Heart left ventricle (tissue), 13 donors: Measurements from ENCODE around the gene MRPL45.
"Not testable (repeated sequence)": the region's sequence is repeated elsewhere in the genome, so short reads cannot be mapped to it uniquely, and the experiment has no call there.

Source experiments
- CTCF ChIP-seq, 12 donors: fragments of 200-600 bp; sonication (generic) in 4 of 12; IDR thresholded peaks; one replicate each; pipeline versions ENCODE4 v1.5.0 to v1.8.0; 2018 to 2022; ENCODE audit warnings: antibody characterized with exemption in 12 of 12, mild to moderate bottlenecking in 5 of 12
- POLR2A ChIP-seq, 2 donors: fragments of 450-650 bp; IDR thresholded peaks; one replicate each; pipeline ENCODE4 v1.6.1; 2017; ENCODE audit warnings: antibody characterized with exemption in 2 of 2, mild to moderate bottlenecking in 2 of 2, moderate library complexity in 2 of 2
- donor health status: ischemic (EF 13 %, LVEDD 7.1; RV severe dilation, severe dysfunction).
- donor health status: DM: no; HTN: yes; CAD: no.
- donor health status: DM: no; HTN: no; CAD: no.
- donor health status: ischemic (EF 25% LVEDD 6.9; RV normal size, moderate dysfunction).
- donor health status: ischemic (EF 25% LVEDD 5.7; RV mildly dilated, moderate dysfunction).
- donor health status: ischemic (EF 35%, LVEDD 5.7; RV mildly dilated, moderate dysfunction).
- donor health status: nonischemic (EF 11% LVEDD 7.7; RV severe dilation, severe dysfunction).
- donor health status: DM: yes; HTN: yes; CAD: no.
- donor health status: PGD.
- donor health status: ischemic (EF 29% LVEDD 5.4; RV normal size, mild dysfunction).
- donor health status: nonischemic (EF 23%, LVEDD 6.1; RV moderate dilation, normal function).

- not testable (repeated sequence) for TF ChIP-seq CTCF, POLR2A (IDR thresholded peaks at IDR 0.05)
Measured at GRCh38 chr17:38266571-38266970, 30.4 kb upstream of the MRPL45 start.
